ENCODE measurements around the gene OR2V1. TPM values are rescaled to one million over a fixed set of nuclear protein-coding genes. Genes with fewer than 3 reads are reported as not detected.
A peak's percentile ranks its signal among the peaks of the same experiment; 100 is the strongest.

OR2V1 gene
- total RNA-seq, 1 experiment from 2014 or later: not detected

DNA sequence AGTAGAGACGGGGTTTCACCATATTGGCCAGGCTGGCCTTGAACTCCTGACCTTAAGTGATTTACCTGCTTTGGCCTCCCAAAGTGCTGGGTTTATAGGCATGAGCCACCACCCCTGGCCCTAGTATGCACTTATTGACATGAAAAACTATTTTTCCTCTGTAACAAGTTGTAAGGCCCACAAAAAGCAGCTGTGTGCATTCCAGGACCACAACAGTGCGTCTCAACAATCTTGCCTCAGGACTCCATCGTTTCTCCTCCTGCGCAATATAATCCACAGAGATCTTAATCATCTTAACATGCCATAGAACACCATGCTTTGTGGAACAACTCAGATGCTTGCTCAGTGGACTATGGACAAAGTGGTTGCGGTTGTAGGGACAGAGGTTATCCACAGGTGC is 10.2 kb downstream of the OR2V1 start:
- H2AFZ ChIP-seq (ENCODE audit: low read depth, low read length, poor library complexity, severe bottlenecking): no peak overlapping the region
- no peaks in the 10 kb centered on the region for H3K27me3 ChIP-seq (ENCODE audit: insufficient read depth, low read length)
- BruUV-seq (replicated peaks): no TSS peak
- no peaks in the 10 kb centered on the region for H3K9me2 ChIP-seq (ENCODE audit: insufficient read depth)
- intact Hi-C loops (cut with micrococcal nuclease): no loop called here
- no peak overlapping the region for H3K9ac ChIP-seq (ENCODE audit: low read length)
- ChIA-PET CTCF (no interaction called here), POLR2A (no interaction called here), RAD21 (ENCODE audit: low non-redundant PET in 1 of 2, low total read pairs in 2 of 2, uncharacterized antibody in 2 of 2, unreplicated experiment in 2 of 2) (no interaction called here)
- H3K79me2 ChIP-seq (ENCODE audit: insufficient read depth, low read length): no peaks in the 10 kb centered on the region
- no peak overlapping the region for H3K27ac ChIP-seq (ENCODE audit: low read depth, low read length)
- no peak for DNase-seq (ENCODE audit: low read depth, low spot score)
- TF ChIP-seq SIN3A (IDR thresholded peaks at IDR 0.05; ENCODE audit: low read depth): no peak
- peak overlapping the region; percentile 42 for H3K4me2 ChIP-seq (ENCODE audit: low read length)
- no peaks in the 10 kb centered on the region for H3K36me3 ChIP-seq (ENCODE audit: control insufficient read depth in 1 of 2, insufficient read depth in 2 of 2, low read length in 2 of 2)
- H3K4me1 ChIP-seq (ENCODE audit: control insufficient read depth in 1 of 2, insufficient read depth in 2 of 2, low read length in 2 of 2): peaks cover 10 to 14% of the 10 kb centered on the region in 2 experiments
- no peaks in the 10 kb centered on the region for H4K20me1 ChIP-seq (ENCODE audit: insufficient read depth)
- no peaks in the 10 kb centered on the region for H3K9me3 ChIP-seq (ENCODE audit: control insufficient read depth in 1 of 2, insufficient read depth in 1 of 2, low read depth in 1 of 2, low read length in 2 of 2)
- ATAC-seq: no peak
- no peak overlapping the region for H3K4me3 ChIP-seq (replicated peaks in 1 of 2; ENCODE audit: low read depth in 1 of 2, low read length in 2 of 2)

DNA sequence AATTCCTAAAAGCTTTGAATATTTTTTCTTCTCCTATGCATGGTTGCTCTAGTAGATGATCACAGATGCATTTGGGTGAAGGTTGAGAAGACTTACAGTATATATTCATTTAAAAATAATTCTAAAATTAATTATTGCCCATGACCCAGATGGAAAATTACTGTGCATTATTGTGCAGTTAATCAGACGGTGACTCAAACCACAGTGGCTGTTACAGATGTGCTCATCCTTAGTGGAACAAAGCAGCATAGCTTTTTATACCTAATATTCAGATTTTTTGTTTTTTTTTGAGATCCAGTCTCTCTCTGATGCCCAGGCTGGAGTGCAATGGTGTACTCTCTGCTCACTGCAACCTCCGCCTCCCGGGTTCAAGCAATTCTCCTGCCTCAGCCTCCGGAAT is 10.7 kb downstream of the OR2V1 start:
- Histone ChIP-seq H3K27ac (ENCODE audit: low read depth, low read length) (no peak overlapping the region), H3K4me2 (ENCODE audit: low read length) (peak overlapping the region; percentile 42), H3K4me3 (replicated peaks in 1 of 2; ENCODE audit: low read depth in 1 of 2, low read length in 2 of 2) (no peak overlapping the region), H3K79me2 (ENCODE audit: insufficient read depth, low read length) (no peaks in the 10 kb centered on the region), H3K27me3 (ENCODE audit: insufficient read depth, low read length) (no peaks in the 10 kb centered on the region), H3K4me1 (ENCODE audit: control insufficient read depth in 1 of 2, insufficient read depth in 2 of 2, low read length in 2 of 2) (peaks cover 10 to 14% of the 10 kb centered on the region in 2 experiments), H3K9ac (ENCODE audit: low read length) (no peak overlapping the region), H3K9me3 (ENCODE audit: control insufficient read depth in 1 of 2, insufficient read depth in 1 of 2, low read depth in 1 of 2, low read length in 2 of 2) (no peaks in the 10 kb centered on the region), H4K20me1 (ENCODE audit: insufficient read depth) (no peaks in the 10 kb centered on the region), H2AFZ (ENCODE audit: low read depth, low read length, poor library complexity, severe bottlenecking) (peak overlapping the region; percentile 51), H3K36me3 (ENCODE audit: control insufficient read depth in 1 of 2, insufficient read depth in 2 of 2, low read length in 2 of 2) (no peaks in the 10 kb centered on the region), H3K9me2 (ENCODE audit: insufficient read depth) (no peaks in the 10 kb centered on the region)
- ChIA-PET POLR2A (no interaction called here), CTCF (no interaction called here), RAD21 (ENCODE audit: low non-redundant PET in 1 of 2, low total read pairs in 2 of 2, uncharacterized antibody in 2 of 2, unreplicated experiment in 2 of 2) (no interaction called here)
- no peak for ATAC-seq
- DNase-seq (ENCODE audit: low read depth, low spot score): no peak
- BruUV-seq (replicated peaks): no TSS peak
- intact Hi-C loops (cut with micrococcal nuclease): no loop called here
- TF ChIP-seq POLR2A (IDR thresholded peaks at IDR 0.05; ENCODE audit: borderline replicate concordance, extremely low read depth, insufficient read depth, insufficient read length) (no peak), CTCF (IDR thresholded peaks at IDR 0.05 in 2 of 3, conservative IDR thresholded peaks at IDR 0.05 in 1 of 3; ENCODE audit: borderline replicate concordance in 1 of 3, insufficient read depth in 1 of 3, low read depth in 2 of 3, low read length in 2 of 3) (no peak), SP1 (IDR thresholded peaks at IDR 0.05; ENCODE audit: low read depth) (0 out of 2 replicates have a peak, but pooled peaks have one; percentile 28), FOSL1 (IDR thresholded peaks at IDR 0.05; ENCODE audit: low read depth) (peak; percentile 46), JUND (IDR thresholded peaks at IDR 0.05) (peak; percentile 37; the same call in 1 of the 2 replicates)
